Mesenchymal stem cell (in vitro differentiated cells and primary cell): ENCODE data around the gene PLTP.

Experiments used
- DNase-seq: peaks from one replicate; pipeline ENCODE4 v3.0.0-alpha.2; 2013
- H2AFZ ChIP-seq: one replicate; pipeline ENCODE4 v1.6.1; 2013; ENCODE audit warnings: low read depth, mild to moderate bottlenecking, control low read depth, inconsistent platforms, low read length, moderate library complexity
- H2AK5ac ChIP-seq: 2 replicates; pipeline ENCODE4 v1.6.1; 2013; ENCODE audit warnings: low read length, moderate library complexity, mild to moderate bottlenecking, inconsistent platforms; ENCODE audit not compliant: severe bottlenecking
- H2BK120ac ChIP-seq: one replicate; pipeline ENCODE4 v1.6.1; 2013; ENCODE audit warnings: low read depth, mild to moderate bottlenecking, inconsistent platforms, low read length, moderate library complexity
- H2BK12ac ChIP-seq, 2 experiments: one replicate each; pipeline ENCODE4 v1.6.1; 2013; ENCODE audit warnings: inconsistent platforms in 2 of 2, low read length in 2 of 2, mild to moderate bottlenecking in 2 of 2, moderate library complexity in 2 of 2, control low read depth in 1 of 2
- H2BK15ac ChIP-seq: one replicate; pipeline ENCODE4 v1.6.1; 2013; ENCODE audit warnings: mild to moderate bottlenecking, low read depth, inconsistent platforms; ENCODE audit not compliant: poor library complexity, severe bottlenecking
- H2BK5ac ChIP-seq: 2 replicates; pipeline ENCODE4 v1.6.1; 2013; ENCODE audit warnings: low read depth, mild to moderate bottlenecking, low read length, control low read depth, inconsistent platforms; ENCODE audit not compliant: poor library complexity, severe bottlenecking
- H3K14ac ChIP-seq, 2 experiments: one replicate each; pipeline ENCODE4 v1.6.1; 2013; ENCODE audit warnings: inconsistent platforms in 2 of 2, low read length in 2 of 2, control low read depth in 1 of 2, mild to moderate bottlenecking in 1 of 2, moderate library complexity in 1 of 2
- H3K18ac ChIP-seq, 2 experiments: one replicate each; pipeline ENCODE4 v1.6.1; 2013; ENCODE audit warnings: inconsistent platforms in 2 of 2, low read length in 2 of 2, control low read depth in 1 of 2, low read depth in 1 of 2, mild to moderate bottlenecking in 1 of 2
- H3K23ac ChIP-seq, 2 experiments: one replicate each; pipeline ENCODE4 v1.6.1; 2013; ENCODE audit warnings: inconsistent platforms in 2 of 2, low read length in 2 of 2, mild to moderate bottlenecking in 2 of 2, moderate library complexity in 2 of 2, control low read depth in 1 of 2
- H3K27ac ChIP-seq: 2 replicates; pipeline ENCODE4 v1.5.1; 2013; ENCODE audit warnings: mild to moderate bottlenecking, moderate library complexity, low read length, control low read depth, inconsistent platforms; ENCODE audit not compliant: poor library complexity, severe bottlenecking
- H3K27me3 ChIP-seq, 2 experiments: 2 replicates each; pipeline versions ENCODE4 v1.6.1 to v1.7.0; 2013; ENCODE audit warnings: low read length in 2 of 2, mild to moderate bottlenecking in 2 of 2, moderate library complexity in 2 of 2, control low read depth in 1 of 2, inconsistent platforms in 1 of 2; ENCODE audit not compliant: control insufficient read depth in 1 of 2, insufficient read depth in 1 of 2
- H3K36me3 ChIP-seq, 2 experiments: 2 replicates each; pipeline versions ENCODE4 v1.6.1 to v1.7.0; 2013; ENCODE audit warnings: low read length in 2 of 2, control low read depth in 1 of 2, inconsistent platforms in 1 of 2, low read depth in 1 of 2, mild to moderate bottlenecking in 1 of 2; ENCODE audit not compliant: insufficient read depth in 2 of 2, control insufficient read depth in 1 of 2
- H3K4ac ChIP-seq, 2 experiments: one replicate each; pipeline ENCODE4 v1.6.1; 2013; ENCODE audit warnings: inconsistent platforms in 2 of 2, low read length in 2 of 2, mild to moderate bottlenecking in 2 of 2, moderate library complexity in 2 of 2, control low read depth in 1 of 2, low read depth in 1 of 2
- H3K4me1 ChIP-seq: 2 replicates; pipeline ENCODE4 v1.6.1; 2013; ENCODE audit warnings: low read depth, low read length, control low read depth; ENCODE audit not compliant: control insufficient read depth, insufficient read depth
- H3K4me2 ChIP-seq: 2 replicates; pipeline ENCODE4 v1.6.1; 2013; ENCODE audit warnings: low read length, mild to moderate bottlenecking, inconsistent platforms; ENCODE audit not compliant: poor library complexity, severe bottlenecking
- H3K4me3 ChIP-seq, 2 experiments: 2 replicates each; pipeline versions ENCODE4 v1.5.1 to v1.7.0; 2013; ENCODE audit warnings: low read length in 2 of 2, mild to moderate bottlenecking in 2 of 2, control low read depth in 1 of 2, low read depth in 1 of 2; ENCODE audit not compliant: insufficient read depth in 1 of 2
- H3K79me1 ChIP-seq: replicated peaks from 2 replicates; pipeline ENCODE4 v1.6.1; 2013; ENCODE audit warnings: mild to moderate bottlenecking, control low read depth, low read length, inconsistent platforms; ENCODE audit not compliant: poor library complexity, severe bottlenecking
- H3K9ac ChIP-seq: 2 replicates; pipeline ENCODE4 v1.7.0; 2013; ENCODE audit warnings: mild to moderate bottlenecking, low read length, moderate library complexity
- H3K9me3 ChIP-seq: 2 replicates; pipeline ENCODE4 v1.7.0; 2013; ENCODE audit warnings: mild to moderate bottlenecking, low read length; ENCODE audit not compliant: control insufficient read depth
- H4K8ac ChIP-seq: one replicate; pipeline ENCODE4 v1.6.1; 2013; ENCODE audit warnings: inconsistent platforms, mild to moderate bottlenecking, low read length, moderate library complexity
- H4K91ac ChIP-seq: one replicate; pipeline ENCODE4 v1.6.1; 2013; ENCODE audit warnings: mild to moderate bottlenecking, low read length, inconsistent platforms
- WGBS: methylation state at CpG from one replicate; pipeline ENCODE4 v1.1.7; 2013; ENCODE audit warnings: mixed read lengths; 5-methylcytosine and 5-hydroxymethylcytosine counted together

PLTP gene

DNA sequence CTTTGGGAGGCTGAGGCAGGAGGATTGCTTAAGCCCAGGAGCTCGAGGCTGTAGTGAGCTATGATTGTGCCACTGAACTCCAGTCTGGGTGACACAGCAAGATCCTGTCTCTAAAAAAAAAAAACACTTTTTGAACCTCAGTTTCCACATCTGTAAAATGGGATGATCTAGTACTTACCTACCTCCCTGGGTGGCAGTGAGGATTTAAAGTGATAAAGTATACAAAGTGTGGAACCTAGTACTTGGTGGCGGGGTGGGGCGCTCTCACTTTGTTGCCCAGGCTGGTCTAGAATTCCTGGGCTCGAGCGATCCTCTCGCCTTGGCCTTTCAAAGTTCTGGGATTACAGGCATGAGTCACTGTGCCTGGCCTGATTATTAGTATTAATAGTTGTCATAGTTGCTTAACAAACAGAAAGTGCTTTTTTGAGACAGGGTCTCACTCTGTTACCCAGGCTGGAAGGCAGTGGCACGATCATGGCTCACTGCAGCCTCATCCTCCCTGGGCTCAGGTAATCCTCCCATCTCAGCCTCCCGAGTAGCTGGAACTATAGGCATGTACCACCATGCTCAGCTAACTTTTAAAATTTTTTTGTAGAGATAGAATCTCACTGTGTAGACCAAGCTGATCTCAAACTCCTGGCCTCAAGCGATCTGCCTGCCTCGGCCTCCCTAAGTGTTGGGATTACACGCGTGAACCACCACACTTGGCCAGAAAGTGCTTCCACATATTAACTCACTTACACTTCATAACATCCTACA is 7.0 kb upstream of the PLTP start:
- no peak overlapping the region for H4K91ac ChIP-seq

GRCh38 chr20:45918182-45918737 is 6.3 kb upstream of the PLTP start:
- H3K79me1 ChIP-seq, result no peaks in the 10 kb centered on the region
- H3K4ac ChIP-seq, result peak overlapping the region in 1 of 2 experiments; percentile 4
- H2AFZ ChIP-seq, result peak overlapping the region; percentile 15
- no peak overlapping the region for H3K23ac ChIP-seq
- peak overlapping the region; percentile 74 for H3K9ac ChIP-seq
- peak overlapping the region; percentile 84 for H4K8ac ChIP-seq
- peak overlapping the region; percentile 87 for H2BK120ac ChIP-seq
- H3K4me1 ChIP-seq, result peaks cover 15% of the 10 kb centered on the region
- WGBS, result 61% methylated on average over 5 of the region's 5 CpGs
- no peak overlapping the region for H3K27ac ChIP-seq
- no peaks in the 10 kb centered on the region for H3K9me3 ChIP-seq
- no peak overlapping the region for H3K4me2 ChIP-seq
- H3K36me3 ChIP-seq, result no peaks in the 10 kb centered on the region
- no peaks in the 10 kb centered on the region for H3K27me3 ChIP-seq
- DNase-seq, result peak; percentile 83
- no peak overlapping the region for H3K14ac ChIP-seq
- H2BK15ac ChIP-seq, result no peak overlapping the region
- H4K91ac ChIP-seq, result peak overlapping the region; percentile 78
- peak overlapping the region; percentile 75 for H2AK5ac ChIP-seq
- H2BK12ac ChIP-seq, result peak overlapping the region in 1 of 2 experiments; percentile 23
- no peak overlapping the region for H2BK5ac ChIP-seq
- no peak overlapping the region for H3K4me3 ChIP-seq
- peak overlapping the region; percentile 66 to 77 for H3K18ac ChIP-seq

More for the DNA sequence above, 7.0 kb upstream of the PLTP start:
- Histone ChIP-seq H3K27me3 (no peaks in the 10 kb centered on the region), H3K4ac (no peak overlapping the region), H3K36me3 (no peaks in the 10 kb centered on the region), H3K9ac (peak overlapping the region; percentile 74), H3K27ac (no peak overlapping the region), H3K9me3 (no peaks in the 10 kb centered on the region), H2AFZ (no peak overlapping the region), H2BK5ac (no peak overlapping the region), H3K4me2 (no peak overlapping the region), H2AK5ac (no peak overlapping the region), H2BK15ac (no peak overlapping the region), H3K4me1 (peaks cover 16% of the 10 kb centered on the region), H2BK12ac (peak overlapping the region in 1 of 2 experiments; percentile 23), H4K8ac (peak overlapping the region; percentile 84), H3K18ac (no peak overlapping the region), H3K23ac (no peak overlapping the region), H3K14ac (no peak overlapping the region), H3K79me1 (no peaks in the 10 kb centered on the region), H2BK120ac (no peak overlapping the region), H3K4me3 (no peak overlapping the region)
- 90% methylated on average over 12 of the region's 12 CpGs for WGBS
- peak; percentile 42 for DNase-seq

DNA sequence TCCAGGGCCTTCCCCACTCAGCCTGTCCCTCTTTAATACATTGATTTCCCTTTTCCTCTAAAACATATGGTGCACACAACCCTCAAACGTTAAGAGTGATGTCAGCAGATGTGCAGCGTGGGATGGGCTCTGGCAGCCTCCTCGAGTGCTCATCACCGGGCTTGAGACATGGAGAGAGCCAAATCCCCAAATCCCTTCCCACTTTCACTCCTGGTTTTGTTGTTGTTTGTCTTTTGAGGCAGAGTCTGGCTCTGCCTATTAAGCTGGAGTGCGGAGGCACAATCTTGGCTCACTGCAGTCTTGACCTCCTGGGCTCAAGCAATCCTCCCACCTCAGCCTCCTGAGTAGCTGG is 5.8 kb upstream of the PLTP start:
- Histone ChIP-seq H3K27me3 (no peaks in the 10 kb centered on the region), H2BK15ac (no peak overlapping the region), H3K4me2 (no peak overlapping the region), H3K18ac (peak overlapping the region; percentile 0 to 79), H3K79me1 (no peaks in the 10 kb centered on the region), H3K27ac (no peak overlapping the region), H3K14ac (peak overlapping the region in 1 of 2 experiments; percentile 74), H3K9me3 (no peaks in the 10 kb centered on the region), H2AK5ac (peak overlapping the region; percentile 40), H3K4ac (peak overlapping the region; percentile 44 to 80), H2BK5ac (no peak overlapping the region), H4K8ac (peak overlapping the region; percentile 8), H2BK12ac (peak overlapping the region in 1 of 2 experiments; percentile 83), H3K4me1 (peaks cover 15% of the 10 kb centered on the region), H3K36me3 (no peaks in the 10 kb centered on the region), H3K9ac (no peak overlapping the region), H2BK120ac (no peak overlapping the region), H3K23ac (no peak overlapping the region), H3K4me3 (no peak overlapping the region), H2AFZ (peak overlapping the region; percentile 73), H4K91ac (no peak overlapping the region)
- peak; percentile 30 for DNase-seq
- 73% methylated on average over 4 of the region's 5 CpGs for WGBS

GRCh38 chr20:45913116-45913515 is 1.2 kb upstream of the PLTP start:
- no peak overlapping the region for H3K4me3 ChIP-seq
- H2BK15ac ChIP-seq, result no peak overlapping the region
- H3K23ac ChIP-seq, result no peak overlapping the region
- H3K9me3 ChIP-seq, result no peaks in the 10 kb centered on the region
- no peak overlapping the region for H3K27ac ChIP-seq
- H3K27me3 ChIP-seq, result no peaks in the 10 kb centered on the region
- no peak overlapping the region for H3K4ac ChIP-seq
- H2BK5ac ChIP-seq, result no peak overlapping the region
- H2BK120ac ChIP-seq, result no peak overlapping the region
- peaks cover 8 to 9% of the 10 kb centered on the region in 2 experiments for H3K36me3 ChIP-seq
- H3K18ac ChIP-seq, result no peak overlapping the region
- no peak overlapping the region for H3K4me2 ChIP-seq
- H2AK5ac ChIP-seq, result no peak overlapping the region
- no peak overlapping the region for H2AFZ ChIP-seq
- peaks cover 22% of the 10 kb centered on the region for H3K4me1 ChIP-seq
- no peak overlapping the region for H3K9ac ChIP-seq
- WGBS, result 79% methylated on average over 5 of the region's 5 CpGs
- H2BK12ac ChIP-seq, result no peak overlapping the region
- no peak overlapping the region for H4K91ac ChIP-seq
- H4K8ac ChIP-seq, result no peak overlapping the region
- peaks cover 9% of the 10 kb centered on the region for H3K79me1 ChIP-seq
- no peak for DNase-seq
- no peak overlapping the region for H3K14ac ChIP-seq
